Smooth muscle cell (in vitro differentiated cells): ENCODE results near the gene MARCHF10. TPM values are rescaled to one million over a fixed set of nuclear protein-coding genes. Genes with fewer than 3 reads are reported as not detected.

Experiments
- DNase-seq: peaks from one replicate; lab custom pipeline; 2025; ENCODE audit not compliant: unreplicated experiment; lab: John Stamatoyannopoulos, UW
- H2AFZ ChIP-seq: fragments of 200-600 bp; sonication (generic); 2 replicates; pipeline ENCODE4 v1.6.0; 2016; ENCODE audit warnings: antibody characterized with exemption, low read depth, mild to moderate bottlenecking
- H3F3A ChIP-seq: fragments of 200-600 bp; sonication (generic); 2 replicates; pipeline ENCODE4 v1.6.0; 2017; ENCODE audit warnings: antibody characterized with exemption, low read depth
- H3K27ac ChIP-seq: fragments of 200-600 bp; sonication (generic); 2 replicates; pipeline ENCODE4 v1.5.1; 2016; ENCODE audit warnings: low read depth, mild to moderate bottlenecking
- H3K27me3 ChIP-seq: fragments of 200-600 bp; sonication (generic); 2 replicates; pipeline ENCODE4 v1.6.1; 2016; ENCODE audit warnings: low read depth, mild to moderate bottlenecking
- H3K36me3 ChIP-seq: fragments of 200-600 bp; sonication (generic); 2 replicates; pipeline ENCODE4 v1.5.1; 2016; ENCODE audit warnings: low read depth
- H3K4me1 ChIP-seq: fragments of 200-600 bp; sonication (generic); 2 replicates; pipeline ENCODE4 v1.5.1; 2016; ENCODE audit warnings: low read depth
- H3K4me2 ChIP-seq: fragments of 200-600 bp; sonication (generic); 2 replicates; pipeline ENCODE4 v1.6.0; 2016; ENCODE audit warnings: mild to moderate bottlenecking
- H3K4me3 ChIP-seq: fragments of 200-600 bp; sonication (generic); 2 replicates; pipeline ENCODE4 v1.5.1; 2016; ENCODE audit warnings: mild to moderate bottlenecking
- H3K79me2 ChIP-seq: fragments of 200-600 bp; sonication (generic); 2 replicates; pipeline ENCODE4 v1.6.0; 2016; ENCODE audit warnings: low read depth, mild to moderate bottlenecking
- H3K9ac ChIP-seq: fragments of 200-600 bp; sonication (generic); 2 replicates; pipeline ENCODE4 v1.6.0; 2016; ENCODE audit warnings: low read depth
- H3K9me3 ChIP-seq: fragments of 200-600 bp; sonication (generic); replicated peaks from 2 replicates; pipeline ENCODE4 v1.5.1; 2016; ENCODE audit warnings: low read depth
- H4K20me1 ChIP-seq: fragments of 200-600 bp; sonication (generic); 2 replicates; pipeline ENCODE4 v1.6.0; 2016; ENCODE audit warnings: low read depth
- CTCF ChIP-seq: fragments of 200-600 bp; sonication (generic); IDR thresholded peaks from 2 replicates; pipeline ENCODE4 v1.5.1; 2017; ENCODE audit warnings: borderline replicate concordance, mild to moderate bottlenecking, antibody characterized with exemption; ENCODE audit not compliant: insufficient read depth, poor library complexity, severe bottlenecking
- WGBS: methylation state at CpG from one replicate; pipeline ENCODE4 v1.1.7; 2016; ENCODE audit warnings: low lambda C conversion rate; 5-methylcytosine and 5-hydroxymethylcytosine counted together
- polyA plus RNA-seq: library from polyadenylated mRNA; unstranded; fragments of >200 nt; fragmentation: Nextera tagmentation; extraction: Ambion mirVana; gene quantifications from 2 replicates; pipeline ENCODE4 v1.2.1, GENCODE V29; 2016
- total RNA-seq: library from RNA; depleted of rRNA; stranded (reverse); fragments of >200 nt; gene quantifications from 2 replicates; pipeline ENCODE4 v1.2.3, GENCODE V29; 2014

Gene MARCHF10
- total and polyA plus RNA-seq, 2 experiments from 2014 or later = not detected

DNA sequence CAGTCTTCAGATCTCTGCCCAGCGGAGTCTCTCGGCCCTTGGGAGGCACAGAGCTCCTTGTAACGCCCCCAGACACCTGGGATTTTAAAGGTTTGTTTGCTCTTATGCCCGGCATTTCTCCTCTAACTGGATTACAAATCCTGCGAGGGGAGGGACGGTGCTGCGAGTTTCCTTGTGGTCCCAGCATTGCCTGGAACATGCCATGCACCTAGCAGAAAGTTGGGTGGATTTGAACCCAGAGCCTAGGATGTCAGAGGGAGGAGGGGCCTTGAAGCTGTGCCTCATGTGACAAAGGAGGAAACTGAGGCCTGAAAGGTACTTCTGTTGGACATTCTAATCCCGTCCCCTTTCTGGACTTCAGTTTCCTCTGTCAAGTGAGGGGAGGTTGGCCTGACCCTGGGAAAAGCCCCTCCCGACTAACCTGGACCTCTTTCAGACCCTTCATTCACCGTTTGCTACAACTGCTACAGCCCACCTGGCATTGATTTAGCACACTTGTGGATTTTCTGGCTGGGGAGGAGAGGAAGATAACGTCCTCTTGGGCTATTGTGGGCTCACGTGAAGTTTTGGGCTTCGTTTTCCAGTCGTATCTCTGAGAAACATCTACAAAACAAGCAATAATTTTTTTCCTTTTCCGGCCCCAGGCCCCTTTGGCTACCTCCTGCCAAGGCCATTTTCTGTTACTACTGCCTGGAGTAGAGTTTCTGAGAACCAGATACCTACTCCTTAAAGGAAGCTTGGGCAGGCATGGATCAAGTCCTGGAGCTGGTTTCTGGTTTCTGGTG is 149.8 kb downstream of the MARCHF10 start:
- Histone ChIP-seq H3K27ac (no peak overlapping the region), H4K20me1 (peaks cover 100% of the 10 kb centered on the region), H2AFZ (no peak overlapping the region)

DNA sequence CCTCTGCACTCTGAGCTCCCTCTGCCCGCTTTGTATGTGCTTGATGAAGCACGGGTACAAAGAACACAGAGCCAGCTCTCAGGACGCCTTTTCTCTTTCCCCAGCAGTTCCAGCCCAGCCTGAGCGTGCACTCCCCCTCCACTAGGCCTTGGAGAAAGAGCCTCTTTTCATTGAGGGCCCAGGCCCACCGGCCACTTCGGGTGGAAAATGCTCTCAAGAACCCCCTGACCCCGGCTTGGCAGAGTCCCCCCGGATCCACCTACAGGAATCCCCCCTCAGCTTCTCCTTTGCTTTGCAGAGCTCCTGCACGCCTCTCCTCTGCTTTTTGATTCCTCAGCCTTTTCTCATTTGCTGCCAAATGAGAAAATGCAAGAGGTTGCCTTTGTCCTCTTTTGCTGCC is 150.4 kb downstream of the MARCHF10 start:
- H3K79me2 ChIP-seq = peaks cover 77% of the 10 kb centered on the region
- H3K4me2 ChIP-seq = no peak overlapping the region
- peaks cover 6% of the 10 kb centered on the region for H3F3A ChIP-seq
- no peak for TF ChIP-seq CTCF
- H3K27me3 ChIP-seq = no peaks in the 10 kb centered on the region
- peaks cover 100% of the 10 kb centered on the region for H4K20me1 ChIP-seq
- H3K4me1 ChIP-seq = peaks cover 22% of the 10 kb centered on the region
- no peaks in the 10 kb centered on the region for H3K36me3 ChIP-seq
- no peak overlapping the region for H3K4me3 ChIP-seq
- H3K9ac ChIP-seq = no peak overlapping the region
- H3K27ac ChIP-seq = no peak overlapping the region
- no peak overlapping the region for H2AFZ ChIP-seq
- H3K9me3 ChIP-seq = no peaks in the 10 kb centered on the region
- 98% methylated on average over 9 of the region's 9 CpGs for WGBS
- no peak for DNase-seq

More for the DNA sequence above, 149.8 kb downstream of the MARCHF10 start:
- Histone ChIP-seq H3K36me3 (no peaks in the 10 kb centered on the region), H3K9ac (no peak overlapping the region), H3K4me1 (peaks cover 21% of the 10 kb centered on the region), H3K79me2 (peaks cover 81% of the 10 kb centered on the region), H3K9me3 (no peaks in the 10 kb centered on the region), H3K4me3 (no peak overlapping the region), H3F3A (peaks cover 3% of the 10 kb centered on the region), H3K27me3 (no peaks in the 10 kb centered on the region), H3K4me2 (no peak overlapping the region)
- WGBS = 93% methylated on average over 15 of the region's 15 CpGs
- TF ChIP-seq CTCF = no peak
- DNase-seq = no peak

- 90% methylated on average over 3 of the region's 3 CpGs for WGBS
- Histone ChIP-seq H3F3A (peaks cover 6% of the 10 kb centered on the region), H3K4me1 (peaks cover 23% of the 10 kb centered on the region), H3K9me3 (no peaks in the 10 kb centered on the region), H3K27me3 (no peaks in the 10 kb centered on the region), H3K79me2 (peaks cover 72% of the 10 kb centered on the region), H2AFZ (no peak overlapping the region), H3K9ac (no peak overlapping the region), H3K4me2 (no peak overlapping the region), H3K4me3 (no peak overlapping the region), H3K36me3 (no peaks in the 10 kb centered on the region), H4K20me1 (peaks cover 100% of the 10 kb centered on the region), H3K27ac (no peak overlapping the region)
- no peak for DNase-seq
- TF ChIP-seq CTCF = no peak
Observed at GRCh38 chr17:62657145-62657665, 150.9 kb downstream of the MARCHF10 start.
